GM21390 (cell line): Measurements from ENCODE around the gene COL1A1.

Experiments
- ATAC-seq: cut with Tn5 transposase; IDR thresholded peaks from one replicate; pipeline ENCODE4 v1.9.1; 2021; ENCODE audit not compliant: unreplicated experiment

The COL1A1 gene

DNA sequence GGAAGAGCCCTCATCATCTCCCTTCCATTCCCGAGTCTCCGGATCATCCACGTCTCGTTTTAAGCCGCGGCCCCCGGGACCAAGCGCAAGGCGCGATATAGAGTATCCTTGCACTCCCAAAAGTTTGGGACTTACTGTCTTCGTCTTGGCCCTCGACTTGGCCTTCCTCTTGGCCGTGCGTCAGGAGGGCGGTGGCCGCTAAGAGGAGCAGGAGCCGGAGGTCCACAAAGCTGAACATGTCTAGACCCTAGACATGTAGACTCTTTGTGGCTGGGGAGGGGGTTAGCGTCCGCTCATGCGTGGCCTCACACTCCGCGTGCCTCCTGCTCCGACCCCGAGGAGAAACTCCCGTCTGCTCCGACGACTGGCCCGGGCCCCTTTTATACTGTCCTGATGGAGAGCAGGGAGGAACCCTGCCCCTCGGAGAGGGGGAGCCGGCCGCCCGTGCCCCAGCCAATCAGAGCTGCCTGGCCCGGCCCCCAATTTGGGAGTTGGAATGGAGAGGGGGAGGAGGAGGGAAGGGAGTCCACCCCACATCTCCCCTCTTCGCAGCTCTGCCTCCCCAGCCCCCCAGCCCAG is at the start of gene COL1A1:
COL1A1 (minus strand) TSS at position 356 of the 579 bp plus-strand sequence; CDS start at position 238, 118 bp downstream.
- ATAC-seq, result no peak

DNA sequence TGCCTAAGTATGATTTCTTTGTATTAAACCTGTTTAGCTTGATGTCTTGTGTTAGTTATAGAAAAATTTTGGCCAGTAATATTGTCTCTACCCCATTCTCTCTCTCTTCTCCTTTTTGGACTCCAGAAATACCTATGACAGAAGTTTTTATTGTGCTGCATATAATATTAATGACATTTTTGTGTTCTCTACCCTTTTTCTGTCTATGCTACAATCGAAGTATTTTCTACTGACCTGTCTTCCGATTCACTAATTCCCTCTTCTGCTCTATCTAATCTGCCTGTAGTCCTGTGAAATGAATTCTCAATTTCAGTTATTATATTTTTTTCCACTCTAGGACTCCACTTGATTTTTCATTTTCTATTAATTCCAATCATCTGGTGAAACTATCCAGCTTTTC is 46.8 kb upstream of the COL1A1 start:
- ATAC-seq, result no peak

DNA sequence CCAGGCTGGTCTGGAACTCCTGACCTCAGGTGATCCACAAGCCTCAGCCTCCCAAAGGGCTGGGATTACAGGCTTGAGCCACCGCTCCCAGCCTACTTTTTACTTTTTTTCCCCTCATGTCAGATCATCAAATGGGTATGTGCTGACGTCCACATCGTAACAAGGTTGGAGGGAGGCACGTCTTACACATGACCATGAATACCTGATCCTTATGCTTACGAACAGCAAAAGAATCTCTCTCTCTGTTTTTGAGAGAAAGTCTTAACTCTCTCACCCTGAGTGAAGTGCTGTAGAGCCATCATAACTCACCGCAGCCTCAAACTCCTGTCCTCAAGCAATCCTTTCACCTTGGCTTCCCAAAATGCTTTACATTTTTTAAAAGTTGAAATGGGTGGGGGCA is 43.3 kb upstream of the COL1A1 start:
- ATAC-seq, result no peak

DNA sequence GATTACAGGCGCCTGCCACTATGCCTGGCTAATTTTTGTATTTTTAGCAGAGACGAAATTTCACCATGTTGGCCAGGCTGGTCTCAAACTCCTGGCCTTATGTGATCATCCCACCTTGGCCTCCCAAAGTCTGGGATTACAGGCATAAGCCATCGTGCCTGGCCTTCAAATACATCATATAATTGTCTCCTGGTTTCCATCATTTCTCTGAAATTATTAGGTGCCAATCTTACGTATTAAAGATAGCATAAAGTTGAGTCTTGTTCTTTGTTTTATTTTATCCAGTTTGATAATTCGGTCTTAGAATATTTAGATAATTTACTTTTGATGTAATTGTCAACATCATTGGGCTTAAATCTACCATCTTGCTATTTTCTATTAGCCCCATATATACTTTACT is 40.0 kb upstream of the COL1A1 start:
- ATAC-seq, result no peak

DNA sequence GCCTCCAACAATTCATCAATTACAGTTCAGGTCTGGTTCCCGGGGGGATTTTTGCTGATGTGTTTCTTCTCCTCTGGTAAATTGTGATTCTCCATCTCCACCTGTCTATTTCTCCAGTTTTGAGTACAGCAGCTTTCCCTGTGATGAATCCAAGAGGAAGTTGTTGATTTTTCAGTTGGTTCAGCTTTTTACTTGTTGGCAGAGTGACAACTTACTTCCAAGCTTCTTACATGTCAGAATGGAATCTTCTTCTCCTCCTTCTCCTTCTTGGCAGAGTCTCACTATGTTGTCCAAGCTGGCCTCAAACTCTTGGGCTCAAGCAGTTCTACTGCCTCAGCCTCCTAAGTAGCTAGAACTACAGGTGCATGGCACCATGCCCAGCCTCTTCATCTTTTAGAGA is 39.4 kb upstream of the COL1A1 start:
- ATAC-seq, result no peak

DNA sequence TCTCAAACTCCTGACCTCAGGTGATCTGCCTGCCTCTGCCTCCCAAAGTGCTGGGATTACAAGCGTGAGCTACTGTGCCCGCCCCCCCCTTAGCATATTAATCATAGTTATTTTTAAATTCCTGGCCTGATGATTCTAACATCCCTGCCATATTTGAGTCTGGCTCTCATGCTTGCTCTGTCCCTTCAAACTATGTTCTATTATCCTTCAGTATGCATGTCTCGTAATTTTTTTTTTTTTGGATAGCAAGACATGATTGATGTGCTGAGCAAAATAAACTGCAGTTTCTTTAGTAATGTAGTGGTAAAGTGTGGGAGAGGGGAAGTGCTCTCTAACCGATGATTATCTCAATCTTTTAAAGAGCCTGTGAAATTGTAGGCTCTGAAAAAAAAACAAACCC is 38.5 kb upstream of the COL1A1 start:
- no peak for ATAC-seq

DNA sequence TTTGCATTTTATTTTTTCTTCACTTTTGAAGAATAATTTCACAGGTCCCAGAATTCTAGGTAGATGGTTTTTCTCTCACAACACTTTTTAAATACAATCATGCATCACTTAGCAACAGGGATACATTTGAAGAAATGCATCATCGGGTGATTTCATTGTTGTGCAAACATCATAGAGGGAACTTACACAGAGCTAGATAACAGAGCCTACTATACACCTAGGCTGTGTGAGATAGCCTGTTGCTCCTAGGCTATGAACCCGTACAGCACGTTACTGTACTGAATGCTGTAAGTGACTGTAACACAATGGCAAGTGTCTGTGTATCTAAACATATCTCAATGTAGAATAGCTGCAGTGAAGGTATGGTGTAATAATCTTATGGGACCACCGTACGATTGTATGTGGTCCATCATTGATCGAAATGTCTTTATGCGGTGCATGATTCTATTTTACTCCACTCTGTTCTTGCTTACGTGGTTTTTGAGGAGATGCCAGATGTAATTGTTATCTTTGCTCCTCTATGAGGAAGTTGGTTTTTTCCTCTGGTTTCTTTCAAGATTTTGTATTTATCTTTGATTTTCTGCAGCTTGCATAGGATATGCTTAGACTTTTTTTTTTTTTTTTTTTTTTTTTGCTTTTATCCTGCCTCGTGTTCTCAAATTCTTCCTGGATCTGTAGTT is 37.3 kb upstream of the COL1A1 start:
- no peak for ATAC-seq

DNA sequence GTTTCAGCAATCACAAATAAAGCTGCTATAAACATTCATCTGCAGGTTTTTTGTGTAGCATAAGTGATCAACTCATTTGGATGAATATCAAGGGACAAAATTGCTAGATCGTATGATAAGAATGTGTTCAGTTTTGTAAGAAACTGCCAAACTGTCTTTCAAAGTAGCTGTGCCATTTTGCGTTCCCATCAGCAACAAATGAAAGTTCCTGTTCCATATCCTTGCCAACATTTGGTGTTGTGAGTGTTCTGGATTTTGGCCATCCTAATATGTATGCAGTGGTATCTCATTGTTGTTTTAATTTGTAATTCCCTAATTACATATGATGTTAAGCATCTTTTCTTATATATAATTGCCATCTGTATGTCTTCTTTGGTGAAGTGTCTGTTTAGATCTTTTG is 36.5 kb upstream of the COL1A1 start:
- ATAC-seq, result no peak

DNA sequence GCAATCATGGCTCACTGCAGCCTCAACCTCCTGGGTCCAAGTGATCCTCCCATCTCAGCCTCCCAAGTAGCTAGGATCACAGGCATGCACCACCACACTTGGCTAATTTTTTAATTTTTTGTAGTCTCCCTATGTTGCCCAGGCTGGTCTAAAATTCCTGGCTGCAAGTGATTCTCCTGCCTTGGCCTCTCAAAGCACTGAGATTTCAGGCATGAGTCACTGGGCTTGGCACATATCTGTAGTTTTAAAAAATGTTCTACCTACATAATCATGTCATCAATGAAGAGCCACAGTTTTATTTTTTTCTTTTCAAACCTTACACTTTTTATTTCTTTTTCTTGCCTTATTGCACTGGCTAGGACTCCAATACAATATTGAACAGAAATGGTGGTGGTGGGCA is 33.1 kb upstream of the COL1A1 start:
- no peak for ATAC-seq

DNA sequence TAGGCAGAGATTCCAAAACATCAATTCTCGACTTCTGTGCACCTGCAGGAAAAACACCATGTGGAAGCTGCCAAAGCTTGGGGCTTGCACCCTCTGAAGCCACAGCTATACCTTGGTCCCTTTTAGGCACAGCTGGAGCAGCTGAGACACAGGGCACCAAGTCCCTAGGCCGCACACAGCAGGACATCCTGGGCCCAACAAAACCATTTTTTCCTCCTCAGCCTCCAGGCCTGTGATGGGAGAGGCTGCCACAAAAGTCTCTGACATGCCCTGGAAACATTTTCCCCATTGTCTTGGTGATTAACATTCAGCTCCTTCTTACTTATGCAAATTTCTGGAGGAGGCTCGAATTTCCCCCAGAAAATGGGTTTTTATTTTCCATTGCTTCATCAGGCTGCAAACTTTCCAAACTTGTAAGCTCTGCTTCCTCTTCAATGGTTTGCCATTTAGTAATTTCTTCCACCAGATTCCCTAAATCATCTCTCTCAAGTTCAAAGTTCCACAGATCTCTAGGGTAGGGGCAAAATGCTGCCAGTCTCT is 24.3 kb upstream of the COL1A1 start:
- ATAC-seq, result no peak

DNA sequence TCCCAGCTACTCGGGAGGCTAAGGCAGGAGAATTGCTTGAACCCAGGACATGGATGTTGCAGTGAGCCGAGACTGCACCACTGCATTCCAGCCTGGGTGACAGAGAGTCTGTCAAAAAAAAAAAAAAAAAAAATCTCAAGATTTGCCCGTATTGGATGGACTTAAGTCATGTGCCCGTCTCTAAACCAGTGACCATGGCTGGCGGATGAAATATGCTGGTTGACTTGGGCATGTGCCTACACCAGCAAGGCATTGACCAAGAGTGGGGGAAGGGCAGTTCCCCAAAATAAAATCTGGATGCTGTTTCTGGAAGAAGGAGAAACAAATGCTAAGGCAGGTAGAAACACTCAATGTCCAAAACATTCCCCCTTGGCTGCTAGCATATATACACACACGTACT is 21.5 kb upstream of the COL1A1 start:
- ATAC-seq, result no peak

DNA sequence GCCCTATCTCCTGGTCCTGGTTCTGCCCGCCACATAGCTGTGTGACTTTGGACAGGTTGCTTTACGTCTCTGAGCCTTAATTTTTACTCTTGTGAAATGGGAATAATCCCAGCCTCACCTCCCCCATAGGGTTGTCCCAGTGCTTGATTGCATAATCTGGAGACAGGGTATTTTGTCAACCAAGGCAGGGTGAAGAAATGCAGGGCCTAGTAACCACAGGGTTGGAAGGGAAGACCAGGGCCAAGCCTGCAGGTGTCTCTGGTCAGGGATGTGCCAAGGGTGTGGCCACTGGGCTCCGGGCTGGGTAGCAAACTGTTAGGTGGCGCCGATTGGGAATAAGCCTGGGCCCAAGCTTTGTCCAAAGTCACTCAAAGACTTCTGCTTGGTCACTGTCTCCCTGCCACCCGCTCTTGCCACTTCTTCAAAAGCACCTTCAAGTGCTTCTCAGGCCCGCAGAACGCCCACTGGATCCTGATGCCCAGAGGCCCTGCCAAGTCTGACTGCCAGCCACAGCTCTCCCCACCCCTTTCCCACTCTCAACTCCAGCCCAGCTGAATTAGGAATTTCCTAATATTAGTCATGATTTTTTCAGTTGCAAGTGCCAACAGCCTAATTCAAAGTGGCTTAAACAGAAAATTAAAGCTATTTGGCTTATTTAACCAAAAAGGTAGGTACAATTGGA is 20.6 kb upstream of the COL1A1 start:
- ATAC-seq, result no peak

DNA sequence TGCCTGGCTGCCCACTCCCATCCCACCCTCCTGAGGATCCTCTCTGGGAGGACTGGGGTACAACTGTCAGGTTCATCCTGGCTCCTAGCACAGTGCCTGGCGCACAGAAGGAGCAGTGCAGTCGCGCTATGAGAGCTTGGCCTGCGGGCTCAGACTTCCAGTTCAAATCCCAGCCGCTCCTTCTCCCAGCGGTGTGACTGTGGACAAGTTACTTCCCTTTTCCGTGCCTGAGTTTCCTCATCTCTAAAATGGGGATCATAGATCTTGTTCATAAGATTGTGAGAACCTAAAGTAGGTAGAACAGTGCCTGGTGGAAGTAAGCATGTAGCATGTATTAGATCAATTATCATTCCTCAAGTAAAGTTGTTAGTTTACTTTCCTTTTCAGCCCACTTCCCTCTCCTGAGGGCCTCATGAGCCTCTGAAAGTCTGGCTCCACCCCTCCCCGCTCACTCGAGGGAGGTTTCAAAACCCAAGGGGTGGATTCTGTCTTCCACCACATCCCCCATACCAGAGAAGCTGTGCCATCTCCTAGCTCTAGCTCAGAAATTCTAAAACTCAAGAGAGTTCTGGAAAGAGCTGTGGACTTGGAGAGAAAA is 19.9 kb upstream of the COL1A1 start:
- ATAC-seq, result no peak

DNA sequence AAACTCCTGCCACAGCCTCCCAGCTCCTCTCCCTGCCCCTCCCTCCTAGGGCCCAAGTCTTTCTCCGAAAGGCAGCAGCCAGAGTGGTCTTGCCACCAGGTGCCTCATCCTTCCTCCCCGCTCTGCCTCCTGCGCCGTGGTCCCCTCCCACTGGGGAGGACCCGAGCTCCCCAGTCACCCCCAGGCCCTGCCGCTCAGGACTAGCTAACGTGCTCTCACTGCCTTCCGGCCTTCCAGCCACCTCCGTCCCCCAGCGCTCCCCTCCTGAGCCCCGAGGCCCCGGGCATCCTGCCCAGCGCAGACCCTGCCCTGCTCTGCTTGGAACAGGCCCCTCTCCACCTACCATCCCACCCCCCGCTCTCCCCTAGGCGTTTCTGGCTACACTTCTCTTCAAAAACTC is 19.4 kb upstream of the COL1A1 start:
- ATAC-seq, result no peak

DNA sequence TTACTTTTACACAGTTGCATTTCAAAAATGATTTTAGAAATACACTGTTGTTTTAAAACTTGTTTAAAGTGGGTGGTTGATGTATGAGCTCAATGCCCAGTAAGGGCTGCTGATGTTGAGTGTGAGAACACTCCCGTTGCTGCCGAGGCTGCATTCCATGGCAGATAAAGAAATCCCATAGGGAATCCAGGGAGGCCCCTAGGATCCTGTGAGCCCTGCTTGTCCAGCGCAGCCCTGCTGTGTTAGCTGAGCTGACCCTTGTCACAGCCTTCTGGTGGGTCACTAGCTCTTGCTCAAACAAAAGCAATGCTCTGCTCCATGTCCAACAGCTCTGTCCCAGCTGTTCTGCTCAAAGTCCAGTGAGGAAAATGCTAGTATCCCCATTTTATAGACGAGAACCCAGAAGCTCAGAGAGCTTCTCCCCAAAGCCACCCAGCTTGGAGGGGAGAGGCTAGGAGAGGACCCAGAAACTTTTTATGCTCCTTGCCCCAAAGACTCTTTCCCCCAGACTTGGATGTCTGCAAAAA is 18.6 kb upstream of the COL1A1 start:
- no peak for ATAC-seq

DNA sequence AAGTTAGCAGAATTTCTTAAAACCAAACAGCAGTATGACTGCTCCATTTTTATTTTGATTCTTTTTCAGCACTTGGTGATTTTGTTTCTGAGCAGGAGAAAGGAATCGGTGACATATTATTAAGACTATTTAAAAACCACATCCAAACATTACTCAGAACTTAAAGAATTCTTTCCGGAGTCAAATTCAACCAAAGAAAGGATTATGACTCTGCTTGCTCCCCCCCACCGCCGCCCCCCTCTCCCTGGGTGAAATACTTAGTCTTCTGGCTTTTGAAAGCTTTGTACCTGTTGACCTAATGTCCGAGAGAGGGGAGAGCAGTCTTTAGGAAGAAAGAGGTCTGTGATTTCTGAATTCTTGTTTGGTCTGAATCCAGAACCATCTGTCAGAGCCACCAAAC is 17.9 kb upstream of the COL1A1 start:
- ATAC-seq, result no peak

DNA sequence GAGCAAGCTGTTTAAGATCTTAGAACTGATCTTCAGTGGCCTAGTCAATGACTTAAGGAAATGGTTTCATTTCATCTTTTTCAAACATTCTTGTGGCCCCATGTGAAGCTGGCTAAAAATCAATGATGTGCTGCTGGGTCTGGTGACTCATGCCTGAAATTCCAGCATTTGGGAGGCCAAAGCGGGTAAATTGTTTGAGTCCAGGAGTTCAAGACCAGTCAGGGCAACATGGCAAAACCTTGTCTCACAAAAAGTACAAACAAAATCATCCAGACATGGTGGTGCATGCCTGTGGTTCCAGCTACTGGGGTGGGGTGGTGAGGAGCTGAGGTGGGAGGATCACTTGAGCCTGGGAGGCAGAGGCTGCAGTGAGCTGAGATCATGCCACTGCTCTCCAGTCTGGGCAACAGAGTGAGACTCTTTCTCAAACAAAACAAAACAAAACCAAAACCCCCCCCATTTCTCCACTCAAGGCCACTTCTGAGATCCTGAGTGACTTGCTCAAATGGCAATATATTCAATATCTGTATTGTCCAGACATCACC is 17.4 kb upstream of the COL1A1 start:
- no peak for ATAC-seq

DNA sequence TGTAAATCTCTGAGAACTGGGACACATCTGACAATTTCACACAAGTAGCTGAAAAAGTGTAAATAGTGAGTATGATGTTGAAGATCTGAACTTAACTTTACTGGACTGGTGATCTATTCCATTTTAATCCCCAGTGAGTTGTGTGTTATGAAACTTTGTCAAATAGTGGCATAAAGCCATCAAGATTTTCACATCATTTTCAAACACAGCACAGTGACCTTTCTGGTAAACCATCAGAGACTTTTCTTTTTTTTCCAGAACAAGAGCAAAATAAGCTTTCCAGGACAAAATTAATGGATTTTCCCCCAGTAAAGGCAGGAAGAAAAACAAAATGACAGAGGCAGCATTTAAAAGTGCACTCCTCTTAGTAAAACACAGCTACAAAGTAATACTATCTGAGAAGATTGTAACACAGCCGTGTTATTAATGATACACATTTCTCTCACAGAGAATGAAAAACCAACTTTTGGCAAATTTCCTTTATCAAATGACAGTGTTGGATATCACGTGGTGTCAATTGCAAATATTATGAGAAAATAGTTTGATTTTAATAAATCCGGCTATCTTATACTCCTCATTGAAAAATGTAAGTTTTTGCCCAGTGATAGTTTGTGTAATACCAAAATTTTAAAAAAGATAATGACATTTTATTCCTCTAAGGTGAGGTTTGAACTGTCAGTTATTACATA is 16.8 kb upstream of the COL1A1 start:
- no peak for ATAC-seq

DNA sequence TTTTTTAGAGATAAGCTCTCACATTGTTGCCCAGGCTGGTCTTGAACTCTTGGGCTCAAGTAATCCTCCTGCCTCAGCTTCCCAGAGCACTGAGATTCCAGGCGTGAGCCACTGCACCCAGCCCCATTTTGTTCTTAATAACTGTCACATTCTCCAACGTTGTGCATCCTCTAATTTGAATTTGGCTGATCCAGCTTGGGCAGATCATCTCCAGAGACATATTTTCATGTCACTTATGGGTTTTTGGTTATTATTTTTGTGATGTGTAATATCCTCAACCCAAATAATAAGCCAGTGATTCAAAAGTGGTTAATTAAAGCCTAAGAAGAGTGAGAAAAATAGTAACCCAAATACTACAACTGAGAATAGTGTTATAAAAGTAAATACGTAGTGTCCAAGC is 16.2 kb upstream of the COL1A1 start:
- no peak for ATAC-seq

DNA sequence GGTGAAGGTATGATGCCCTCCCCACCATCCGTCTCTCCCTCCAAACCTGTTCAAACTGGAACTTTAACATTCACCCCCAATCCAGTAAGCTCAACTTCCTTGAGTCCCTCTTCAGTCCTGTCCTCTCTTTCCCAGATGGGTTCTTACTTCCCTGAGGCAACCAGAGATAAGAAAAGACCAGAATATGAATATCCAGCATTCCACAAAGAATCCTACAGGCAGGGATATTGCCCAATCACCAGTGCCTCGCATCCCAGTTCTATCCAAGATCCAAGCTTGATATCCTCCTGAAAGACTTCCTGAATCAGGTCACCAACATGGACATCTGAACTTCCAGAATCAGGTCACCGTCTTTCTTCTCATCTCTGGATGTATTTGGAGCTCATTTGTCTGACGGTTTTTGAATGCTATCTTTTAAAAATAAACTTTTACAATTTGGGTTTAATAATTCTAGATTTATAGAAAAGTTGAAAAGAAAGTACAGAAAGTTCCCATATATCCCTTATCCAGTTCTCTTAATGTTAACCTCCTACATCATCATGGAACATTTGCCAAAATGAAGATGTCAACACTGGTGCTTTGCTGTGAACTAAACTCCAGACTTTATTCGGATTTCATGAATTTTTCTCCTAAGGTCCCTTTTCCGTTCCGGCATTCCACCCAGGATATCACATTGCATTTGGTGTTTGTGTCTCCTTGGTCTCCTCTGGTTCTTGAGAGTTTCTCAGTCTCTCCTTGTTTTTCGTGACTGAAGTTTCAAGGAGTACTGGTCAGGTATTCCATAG is 13.7 kb upstream of the COL1A1 start:
- ATAC-seq, result no peak
